HG03571 (cell line): ENCODE data around the gene IRGQ.

ENCODE experiments used
- ATAC-seq: cut with Tn5 transposase; IDR thresholded peaks from one replicate; pipeline ENCODE4 v1.9.1; 2021; ENCODE audit not compliant: unreplicated experiment

The IRGQ gene

GRCh38 chr19:43545276-43545675 is 50.7 kb downstream of the IRGQ start:
- no peak for ATAC-seq

- ATAC-seq, result no peak
Measured at GRCh38 chr19:43544077-43544476, 51.9 kb downstream of the IRGQ start.

DNA sequence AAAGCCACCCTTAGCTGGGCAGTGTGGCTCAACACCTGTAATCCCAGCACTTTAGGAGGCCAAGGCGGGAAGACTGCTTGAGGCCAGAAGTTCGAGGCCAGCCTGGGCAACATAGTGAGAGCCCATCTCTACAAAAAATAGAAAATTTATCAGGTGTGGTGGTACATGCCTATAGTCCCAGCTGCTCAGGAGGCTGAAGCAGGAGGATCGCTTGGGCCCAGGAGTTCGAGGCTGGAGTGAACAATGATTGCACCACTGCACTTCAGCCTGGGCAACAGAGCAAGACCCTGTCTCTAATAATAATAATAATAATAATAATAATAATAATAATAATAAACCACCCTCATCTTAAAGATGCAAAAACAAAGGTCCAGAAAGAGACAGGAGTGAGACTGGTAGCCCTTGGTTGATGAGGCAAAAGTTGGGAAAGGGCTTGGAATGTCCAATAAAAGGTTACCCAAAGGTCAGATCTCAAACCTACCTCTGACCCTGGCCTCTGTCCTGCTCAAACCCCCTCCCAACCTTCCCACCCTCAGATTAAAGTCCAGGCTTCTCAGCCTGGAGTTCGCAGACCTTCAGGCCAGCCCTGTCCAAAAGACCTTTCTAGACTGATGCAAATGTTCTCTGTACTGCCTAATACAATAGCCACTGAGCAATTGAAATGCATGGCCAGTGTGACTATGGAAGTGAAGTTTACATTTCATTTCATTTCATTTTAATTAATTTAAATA is 53.8 kb downstream of the IRGQ start:
- ATAC-seq, result no peak

DNA sequence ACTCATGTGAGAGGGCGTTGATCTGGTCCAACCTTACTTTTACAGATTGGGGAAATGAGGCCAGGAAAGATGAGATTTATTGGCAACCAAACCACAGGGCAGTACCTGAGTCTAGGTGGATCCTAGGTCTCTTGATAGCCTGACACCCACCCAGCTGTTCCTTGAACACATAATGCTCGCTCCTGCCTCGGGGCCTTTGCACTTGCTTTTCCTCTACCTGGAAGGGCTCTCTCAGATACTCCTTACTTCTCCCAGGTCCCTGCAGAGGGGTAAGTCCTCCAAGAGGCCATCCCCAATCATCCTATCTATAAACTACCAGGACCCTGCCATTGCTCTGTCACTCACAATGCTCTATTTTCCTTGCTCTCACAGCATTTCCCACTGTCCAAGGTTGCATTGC is 55.6 kb downstream of the IRGQ start:
- no peak for ATAC-seq

DNA sequence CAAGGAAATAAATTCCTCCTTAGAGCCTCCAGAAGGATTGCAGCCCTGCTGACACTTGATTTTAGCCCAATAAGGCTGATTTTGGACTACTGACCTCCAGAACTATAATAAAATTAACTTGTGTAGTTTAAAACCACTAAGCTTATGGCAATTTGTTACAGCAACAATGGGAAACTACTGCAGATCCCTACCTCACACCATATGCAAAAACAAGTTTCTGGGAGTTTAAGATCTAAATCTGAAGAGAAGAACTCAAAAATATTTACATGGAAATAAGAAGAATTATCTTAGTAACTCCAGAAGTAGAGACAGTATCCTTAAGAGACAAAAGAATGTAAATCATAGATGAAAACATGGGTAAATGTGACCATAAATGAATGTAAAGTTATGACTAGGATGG is 57.0 kb downstream of the IRGQ start:
- ATAC-seq, result no peak

DNA sequence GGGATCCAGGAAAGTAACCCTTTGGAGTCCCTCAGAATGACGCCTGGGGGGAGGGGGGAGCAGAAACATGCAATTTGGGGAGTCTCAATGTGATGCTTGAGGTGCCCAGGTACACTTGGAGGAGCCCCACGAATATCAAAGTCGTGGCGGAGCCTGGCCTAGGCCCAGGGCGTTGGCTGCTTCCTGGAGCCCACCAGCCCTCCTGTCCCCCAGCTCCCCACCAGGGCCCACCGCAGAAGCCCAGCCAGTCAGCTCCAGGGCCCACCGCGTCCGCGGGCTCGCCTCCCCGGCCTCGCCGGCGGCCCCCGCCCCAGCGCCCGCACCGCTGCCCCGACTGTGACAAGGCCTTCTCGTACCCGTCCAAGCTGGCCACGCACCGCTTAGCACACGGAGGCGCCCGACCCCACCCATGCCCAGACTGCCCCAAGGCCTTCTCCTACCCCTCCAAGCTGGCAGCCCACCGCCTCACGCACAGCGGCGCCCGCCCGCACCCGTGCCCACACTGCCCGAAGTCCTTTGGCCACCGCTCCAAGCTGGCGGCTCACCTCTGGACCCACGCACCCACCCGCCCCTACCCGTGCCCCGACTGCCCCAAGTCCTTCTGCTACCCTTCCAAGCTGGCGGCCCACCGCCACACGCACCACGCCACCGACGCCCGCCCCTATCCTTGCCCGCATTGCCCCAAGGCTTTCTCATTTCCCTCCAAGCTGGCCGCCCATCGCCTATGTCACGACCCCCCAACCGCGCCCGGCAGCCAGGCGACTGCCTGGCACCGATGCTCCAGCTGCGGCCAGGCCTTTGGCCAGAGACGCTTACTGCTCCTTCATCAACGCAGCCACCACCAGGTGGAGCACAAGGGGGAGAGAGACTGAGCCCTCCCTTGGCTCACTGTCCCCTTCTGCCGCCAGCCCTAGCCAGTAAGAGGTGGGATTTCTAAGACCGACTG is 60.8 kb downstream of the IRGQ start:
- no peak for ATAC-seq
